HG03097 (cell line): Measurements from ENCODE around the gene ZSCAN5C.
"Not testable (repeated sequence)": the region's sequence is repeated elsewhere in the genome, so short reads cannot be mapped to it uniquely, and the experiment has no call there.

ENCODE experiments used
- ATAC-seq: cut with Tn5 transposase; IDR thresholded peaks from one replicate; pipeline ENCODE4 v1.9.1; 2021; ENCODE audit not compliant: unreplicated experiment, low FRiP score

ZSCAN5C gene

GRCh38 chr19:56191115-56191514 lies 11.0 kb upstream of the ZSCAN5C start:
- ATAC-seq = no peak

DNA sequence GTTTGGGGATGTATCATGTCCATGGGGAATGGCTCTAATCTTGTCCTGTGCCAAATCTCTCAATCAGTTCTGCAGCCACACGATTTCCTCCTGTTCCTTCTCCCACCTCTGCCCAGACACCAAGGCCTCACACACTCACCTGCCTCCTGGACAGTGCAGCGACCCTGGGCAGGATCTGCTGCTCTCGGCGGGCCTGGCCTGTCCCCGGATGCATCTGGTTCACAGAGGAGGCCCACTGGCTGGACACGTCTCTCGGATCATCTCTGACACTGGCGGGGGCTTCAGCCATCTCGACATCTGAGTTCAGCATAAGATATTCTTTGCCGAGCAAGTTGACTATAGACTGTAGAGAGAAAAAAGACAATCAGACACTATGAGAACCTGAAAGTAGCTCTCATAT lies 10.4 kb upstream of the ZSCAN5C start:
- ATAC-seq = no peak

- ATAC-seq = no peak
Measured at GRCh38 chr19:56193981-56194640, 8.0 kb upstream of the ZSCAN5C start.

DNA sequence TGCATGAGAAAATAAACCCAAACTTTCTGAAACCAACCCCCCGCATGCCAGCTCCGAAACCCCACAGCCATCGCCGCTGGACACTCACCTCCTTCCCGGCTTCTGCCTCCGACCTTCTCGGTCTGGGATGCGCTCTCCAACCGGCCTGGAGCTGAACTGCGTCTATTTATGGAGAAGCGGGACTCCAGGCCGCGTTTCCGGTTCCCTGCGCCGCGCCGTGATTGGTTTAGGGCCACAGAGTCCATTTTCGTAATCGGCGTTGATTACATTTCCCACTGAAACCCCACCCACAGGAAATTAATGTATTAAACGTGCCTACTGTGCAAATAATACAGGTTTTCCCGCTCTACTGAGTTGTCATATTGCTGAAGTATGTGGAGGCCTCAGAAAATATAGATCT lies 4.4 kb upstream of the ZSCAN5C start, which contains the start of gene ZSCAN5B:
Gene ZSCAN5B, minus strand, starts transcription at position 138 of the 400 bp plus-strand sequence. CDS start 4,731 bp downstream, outside the sequence.
- ATAC-seq = not testable (repeated sequence)

DNA sequence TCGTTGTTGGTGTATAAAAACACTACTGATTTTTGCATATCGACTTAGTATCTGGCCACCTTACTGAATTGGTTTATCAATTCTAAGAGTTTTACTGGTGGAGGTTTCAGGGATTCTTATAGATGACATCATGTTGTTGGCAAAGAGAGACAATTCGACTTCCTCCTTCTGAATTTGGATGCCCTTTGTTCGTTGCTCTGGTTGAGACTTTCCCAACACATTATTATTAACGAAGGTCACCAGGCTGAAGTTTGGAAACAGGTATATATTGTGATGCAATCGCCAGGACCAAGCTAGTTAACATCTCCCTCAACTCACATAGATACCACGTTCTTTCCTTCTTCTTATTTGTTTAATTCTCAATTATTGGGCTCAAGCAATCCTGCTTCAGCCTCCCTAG lies 2.4 kb upstream of the ZSCAN5C start:
- no peak for ATAC-seq

GRCh38 chr19:56207581-56207980 lies 5.5 kb downstream of the ZSCAN5C start:
- not testable (repeated sequence) for ATAC-seq

DNA sequence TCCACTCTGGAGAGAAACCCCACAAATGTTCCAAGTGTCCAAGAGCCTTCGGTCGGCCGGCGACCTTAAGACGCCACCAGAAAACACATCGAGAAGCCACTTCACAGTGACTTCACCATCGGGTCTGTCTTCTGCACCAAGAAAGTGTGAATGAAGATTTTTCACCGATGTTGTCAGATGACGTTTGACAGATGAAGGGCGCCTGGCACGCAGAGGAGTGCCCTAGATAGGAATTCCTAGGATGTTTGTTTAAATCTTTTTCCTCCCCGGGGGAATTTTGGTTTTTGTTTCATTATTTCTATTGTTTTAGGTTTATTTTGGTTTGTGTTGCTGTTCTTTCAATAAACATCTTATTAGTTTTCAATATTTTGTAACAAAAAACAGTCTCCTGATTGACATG lies 7.0 kb downstream of the ZSCAN5C start:
- no peak for ATAC-seq

- not testable (repeated sequence) for ATAC-seq
Measured at GRCh38 chr19:56210036-56210435, 8.0 kb downstream of the ZSCAN5C start.

DNA sequence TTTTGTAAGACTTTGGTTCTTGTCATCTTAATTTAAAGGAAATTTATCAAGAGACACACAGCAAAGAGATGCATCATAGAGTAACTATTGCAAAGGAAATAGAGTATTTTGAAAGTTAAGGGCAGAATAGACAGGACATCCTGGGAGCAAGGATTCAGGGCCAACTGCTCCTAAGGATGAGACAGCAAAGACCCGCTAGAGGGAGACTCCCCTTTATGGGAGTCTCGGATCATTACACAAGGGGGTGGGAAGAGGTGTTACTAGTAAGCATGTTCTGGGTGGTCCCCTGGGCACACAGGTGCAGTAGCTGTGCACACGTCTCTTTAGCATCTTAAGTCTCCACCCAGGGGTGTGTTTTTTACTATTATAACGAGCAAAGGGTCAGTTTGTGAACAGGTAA lies 9.6 kb downstream of the ZSCAN5C start:
- ATAC-seq = no peak

- no peak for ATAC-seq
Measured at GRCh38 chr19:56217039-56217949, 15.2 kb downstream of the ZSCAN5C start.

- no peak for ATAC-seq
Measured at GRCh38 chr19:56218961-56219360, 16.9 kb downstream of the ZSCAN5C start.

GRCh38 chr19:56221442-56221841 lies 19.4 kb downstream of the ZSCAN5C start:
- ATAC-seq = not testable (repeated sequence)

- ATAC-seq = no peak
Measured at GRCh38 chr19:56221851-56222250, 19.8 kb downstream of the ZSCAN5C start.

GRCh38 chr19:56222901-56223300 lies 20.8 kb downstream of the ZSCAN5C start:
- no peak for ATAC-seq

GRCh38 chr19:56223481-56223880 lies 21.4 kb downstream of the ZSCAN5C start:
- ATAC-seq = no peak

DNA sequence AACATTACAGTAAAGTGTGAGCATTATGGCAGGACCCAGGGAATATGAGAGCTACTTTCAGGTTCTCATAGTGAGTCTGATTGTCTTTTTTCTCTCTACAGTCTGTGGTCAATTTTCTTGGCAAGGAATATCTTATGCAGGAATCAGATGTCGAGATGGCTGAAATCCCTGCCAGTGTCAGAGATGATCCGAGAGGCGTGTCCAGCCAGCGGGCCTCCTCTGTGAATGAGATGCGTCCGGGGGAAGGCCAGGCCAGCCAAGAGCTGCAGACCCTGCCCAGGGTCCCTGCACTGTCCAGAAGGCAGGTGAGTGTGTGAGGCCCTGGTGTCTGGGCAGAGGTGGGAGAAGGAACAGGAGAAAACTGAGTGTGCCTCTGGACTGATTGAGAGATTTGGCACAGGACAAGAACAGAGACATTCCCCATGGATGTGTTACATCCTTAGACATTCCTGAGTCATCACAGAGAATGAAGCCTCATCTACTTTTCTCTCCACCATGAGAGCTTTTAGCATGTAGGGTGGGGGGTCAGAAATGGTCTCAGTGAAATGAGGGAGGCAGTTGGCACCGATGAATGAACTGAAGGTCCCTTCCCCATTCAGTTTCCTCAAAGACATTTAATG lies 43.2 kb downstream of the ZSCAN5C start:
- no peak for ATAC-seq

DNA sequence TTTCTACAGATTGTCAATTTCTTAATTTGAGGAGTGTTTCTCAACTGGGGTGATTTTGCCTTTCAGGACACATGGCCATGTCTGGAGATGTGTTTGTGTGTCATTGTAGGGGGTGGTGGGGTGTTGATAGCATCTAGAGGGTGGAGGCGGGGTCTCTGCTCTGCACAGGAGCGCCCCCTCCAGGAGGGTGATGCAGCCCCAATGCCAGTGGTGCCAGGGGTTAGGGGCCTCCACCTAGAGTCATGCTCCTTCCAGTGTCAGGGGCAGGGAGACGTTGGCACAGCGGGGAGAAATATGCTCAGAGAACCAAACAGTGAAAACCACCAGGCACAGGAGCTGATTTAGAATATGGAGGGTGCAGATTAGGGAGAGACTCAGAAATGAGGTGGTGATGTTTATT lies 43.7 kb downstream of the ZSCAN5C start:
- ATAC-seq = not testable (repeated sequence)

DNA sequence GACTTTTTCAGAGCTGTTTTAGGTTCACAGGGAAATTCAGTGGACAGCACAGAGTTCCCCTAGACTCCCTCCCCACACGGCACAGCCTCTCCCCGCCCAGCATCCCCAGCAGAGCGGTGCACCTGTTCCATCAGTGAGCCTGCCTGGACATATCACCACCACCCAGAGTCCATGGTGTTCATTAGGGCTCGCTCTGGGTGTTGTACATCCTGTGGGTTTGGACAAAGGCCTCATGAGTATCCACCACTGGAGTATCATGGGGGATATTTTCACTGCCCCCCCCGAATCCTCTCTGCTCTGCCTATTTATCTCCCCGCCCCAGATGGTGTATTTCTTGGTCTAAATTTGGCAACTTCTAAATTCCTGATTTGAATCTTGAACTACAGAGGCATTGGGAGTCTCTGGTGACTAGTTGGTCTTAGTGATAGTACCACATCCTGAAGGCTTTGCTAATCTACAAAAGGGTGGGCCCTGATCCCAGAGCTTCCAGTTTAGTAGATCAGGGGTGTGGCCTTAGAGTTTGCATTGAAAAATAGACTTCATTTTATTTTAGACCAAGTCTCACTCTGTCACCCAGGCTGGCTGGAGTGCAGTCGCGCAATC lies 46.8 kb downstream of the ZSCAN5C start:
- not testable (repeated sequence) for ATAC-seq

DNA sequence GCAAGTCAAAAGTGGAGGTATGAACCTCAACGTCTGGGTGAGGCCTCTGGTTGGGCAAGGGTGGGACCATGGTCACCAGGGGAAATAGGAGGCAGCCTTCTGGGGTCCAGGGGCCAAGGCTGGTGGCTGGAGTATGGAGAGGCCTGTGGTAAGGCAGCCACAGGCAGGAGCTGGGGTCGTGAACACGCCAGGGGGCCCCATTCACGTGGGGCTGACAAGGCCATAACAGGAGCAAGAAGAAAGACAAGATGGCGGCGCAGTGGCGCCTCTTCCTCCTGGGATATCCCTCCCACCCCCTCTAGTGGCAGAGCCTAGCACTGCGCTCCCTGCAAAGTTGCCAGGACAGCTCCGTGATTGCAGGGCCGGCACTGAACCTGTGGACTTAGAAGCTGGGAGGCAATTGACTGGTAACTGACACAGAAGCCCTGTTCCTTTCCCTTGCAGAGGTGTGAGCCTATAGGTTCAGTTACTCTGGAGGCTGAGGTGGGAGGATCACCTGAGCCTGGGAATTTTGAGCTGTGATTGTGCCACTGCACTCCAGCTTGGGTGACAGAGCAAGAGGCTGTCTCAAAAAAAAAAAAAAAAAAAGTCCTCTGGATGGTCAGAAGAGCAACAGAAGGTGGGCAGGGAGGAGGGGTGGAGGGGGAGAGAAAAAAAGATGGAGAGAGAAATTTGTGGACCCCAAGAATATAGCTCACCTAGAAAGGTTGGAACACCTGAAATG lies 50.8 kb downstream of the ZSCAN5C start:
- no peak for ATAC-seq

DNA sequence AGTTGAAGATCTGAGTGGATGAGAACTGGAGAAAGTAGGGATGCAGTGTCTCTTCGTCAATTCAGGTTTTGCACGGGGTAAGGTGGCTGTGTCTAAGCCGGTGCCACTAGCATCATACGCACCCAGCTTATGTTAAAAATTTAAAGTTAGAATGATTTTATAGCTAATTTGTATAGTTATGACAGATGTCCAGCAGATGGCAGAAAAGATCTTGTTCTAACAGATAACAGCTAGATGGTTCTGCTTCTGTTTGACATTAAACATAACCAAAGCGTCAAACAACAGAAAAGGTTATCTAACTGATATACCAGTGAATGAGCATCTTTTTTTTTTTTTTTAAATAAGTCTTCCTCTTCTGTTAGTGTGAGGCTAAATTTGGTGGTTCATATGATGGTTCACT lies 51.7 kb downstream of the ZSCAN5C start:
- no peak for ATAC-seq
